ENCODE measurements around the gene SPATA24.
"Not testable (repeated sequence)": the region's sequence is repeated elsewhere in the genome, so short reads cannot be mapped to it uniquely, and the experiment has no call there.

SPATA24 gene

DNA sequence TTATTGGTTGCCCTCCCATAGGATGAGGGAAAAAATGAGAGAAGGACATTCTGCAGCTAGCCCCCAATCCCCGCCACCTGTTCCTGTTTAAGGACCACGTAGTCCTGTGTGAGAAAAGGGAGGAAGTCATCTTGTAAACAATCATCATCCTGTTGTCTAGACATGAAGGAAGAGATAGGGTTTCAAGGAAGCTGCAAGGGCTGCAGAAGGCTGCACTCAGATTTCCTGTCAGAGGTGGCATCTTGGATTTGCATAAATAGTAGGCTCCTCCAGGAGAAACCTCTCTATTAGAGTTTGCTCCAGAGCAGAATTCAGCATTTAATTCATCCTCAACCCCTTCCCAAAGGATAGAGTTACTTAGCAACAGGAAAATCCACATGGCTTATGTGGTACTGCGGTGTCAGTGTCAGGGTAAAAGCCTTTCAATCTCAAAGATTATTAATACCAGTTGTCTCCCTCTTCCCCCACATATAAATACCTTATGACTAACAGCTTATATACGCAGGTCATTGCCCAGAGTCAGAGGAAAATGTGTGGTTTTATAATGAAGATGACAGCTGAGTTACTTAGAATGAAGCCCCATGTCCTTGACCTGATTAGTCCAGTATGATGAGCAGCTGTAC is 40.1 kb upstream of the SPATA24 start:
- no peak overlapping the region for H4K5ac ChIP-seq (ENCODE audit: low read length)
- no peak overlapping the region for H3K56ac ChIP-seq (ENCODE audit: low read length)
- no peaks in the 10 kb centered on the region for H3K27me3 ChIP-seq (ENCODE audit: insufficient read depth, low read length, poor library complexity)
- H3K4me3 ChIP-seq (ENCODE audit: low read length), result no peak overlapping the region
- no peak overlapping the region for H2BK15ac ChIP-seq (replicated peaks; ENCODE audit: low read depth)
- H2AK5ac ChIP-seq (ENCODE audit: low read length), result no peak overlapping the region
- no peaks in the 10 kb centered on the region for H3K79me2 ChIP-seq (ENCODE audit: control insufficient read depth, insufficient read depth, low read length)
- DNase-seq, result peak; percentile 51
- H3K36me3 ChIP-seq (ENCODE audit: control insufficient read depth, insufficient read depth, low read length), result no peaks in the 10 kb centered on the region
- H4K8ac ChIP-seq (ENCODE audit: low read depth, low read length), result no peak overlapping the region
- H3K4me2 ChIP-seq (ENCODE audit: low read length), result no peak overlapping the region
- no CpG with 5 or more reads among the region's 4 CpGs for WGBS (ENCODE audit: extremely low coverage, insufficient coverage, low lambda C conversion rate)
- no peak overlapping the region for H2BK120ac ChIP-seq (ENCODE audit: low read depth, low read length)
- no peak overlapping the region for H3K4ac ChIP-seq (ENCODE audit: low read depth, low read length)
- no peaks in the 10 kb centered on the region for H3K4me1 ChIP-seq (ENCODE audit: control insufficient read depth, low read depth, low read length)
- H3K9ac ChIP-seq (ENCODE audit: low read length), result no peak overlapping the region
- no peak overlapping the region for H3K27ac ChIP-seq (ENCODE audit: low read depth, low read length)
- H2BK5ac ChIP-seq (ENCODE audit: low read length), result no peak overlapping the region
- H3K18ac ChIP-seq (ENCODE audit: low read length), result no peak overlapping the region
- H3K23ac ChIP-seq (ENCODE audit: low read length), result no peak overlapping the region
- H3K79me1 ChIP-seq (ENCODE audit: low read length), result no peaks in the 10 kb centered on the region

DNA sequence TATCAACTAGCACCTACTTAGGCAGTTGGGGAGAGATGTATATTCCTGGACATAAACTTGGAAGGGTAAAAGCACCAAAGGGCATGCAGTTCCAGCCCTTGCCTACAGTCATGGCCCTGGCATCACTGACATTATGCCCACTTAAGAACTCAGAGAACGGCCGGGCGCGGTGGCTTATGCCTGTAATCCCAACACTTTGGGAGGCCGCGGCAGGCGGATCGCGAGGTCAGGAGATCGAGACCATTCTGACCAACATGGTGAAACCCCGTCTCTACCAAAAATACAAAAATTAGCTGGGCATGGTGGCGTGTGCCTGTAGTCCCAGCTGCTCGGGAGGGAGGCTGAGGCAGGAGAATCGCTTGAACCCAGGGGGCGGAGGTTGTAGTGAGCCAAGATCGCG is 36.5 kb upstream of the SPATA24 start:
- H2BK15ac ChIP-seq (replicated peaks; ENCODE audit: low read depth); H3K4me1 ChIP-seq (ENCODE audit: control insufficient read depth, low read depth, low read length); H4K5ac ChIP-seq (ENCODE audit: low read length); H3K79me2 ChIP-seq (ENCODE audit: control insufficient read depth, insufficient read depth, low read length); H3K27ac ChIP-seq (ENCODE audit: low read depth, low read length); H2BK120ac ChIP-seq (ENCODE audit: low read depth, low read length); H3K4me3 ChIP-seq (ENCODE audit: low read length); H2BK5ac ChIP-seq (ENCODE audit: low read length); DNase-seq; H3K9ac ChIP-seq (ENCODE audit: low read length); H3K79me1 ChIP-seq (ENCODE audit: low read length); H3K4ac ChIP-seq (ENCODE audit: low read depth, low read length); H3K4me2 ChIP-seq (ENCODE audit: low read length); H3K36me3 ChIP-seq (ENCODE audit: control insufficient read depth, insufficient read depth, low read length); H4K8ac ChIP-seq (ENCODE audit: low read depth, low read length); H2AK5ac ChIP-seq (ENCODE audit: low read length); H3K27me3 ChIP-seq (ENCODE audit: insufficient read depth, low read length, poor library complexity); H3K56ac ChIP-seq (ENCODE audit: low read length); H3K18ac ChIP-seq (ENCODE audit: low read length); H3K23ac ChIP-seq (ENCODE audit: low read length): not testable (repeated sequence)
- WGBS (ENCODE audit: extremely low coverage, insufficient coverage, low lambda C conversion rate), result no CpG with 5 or more reads among the region's 17 CpGs

DNA sequence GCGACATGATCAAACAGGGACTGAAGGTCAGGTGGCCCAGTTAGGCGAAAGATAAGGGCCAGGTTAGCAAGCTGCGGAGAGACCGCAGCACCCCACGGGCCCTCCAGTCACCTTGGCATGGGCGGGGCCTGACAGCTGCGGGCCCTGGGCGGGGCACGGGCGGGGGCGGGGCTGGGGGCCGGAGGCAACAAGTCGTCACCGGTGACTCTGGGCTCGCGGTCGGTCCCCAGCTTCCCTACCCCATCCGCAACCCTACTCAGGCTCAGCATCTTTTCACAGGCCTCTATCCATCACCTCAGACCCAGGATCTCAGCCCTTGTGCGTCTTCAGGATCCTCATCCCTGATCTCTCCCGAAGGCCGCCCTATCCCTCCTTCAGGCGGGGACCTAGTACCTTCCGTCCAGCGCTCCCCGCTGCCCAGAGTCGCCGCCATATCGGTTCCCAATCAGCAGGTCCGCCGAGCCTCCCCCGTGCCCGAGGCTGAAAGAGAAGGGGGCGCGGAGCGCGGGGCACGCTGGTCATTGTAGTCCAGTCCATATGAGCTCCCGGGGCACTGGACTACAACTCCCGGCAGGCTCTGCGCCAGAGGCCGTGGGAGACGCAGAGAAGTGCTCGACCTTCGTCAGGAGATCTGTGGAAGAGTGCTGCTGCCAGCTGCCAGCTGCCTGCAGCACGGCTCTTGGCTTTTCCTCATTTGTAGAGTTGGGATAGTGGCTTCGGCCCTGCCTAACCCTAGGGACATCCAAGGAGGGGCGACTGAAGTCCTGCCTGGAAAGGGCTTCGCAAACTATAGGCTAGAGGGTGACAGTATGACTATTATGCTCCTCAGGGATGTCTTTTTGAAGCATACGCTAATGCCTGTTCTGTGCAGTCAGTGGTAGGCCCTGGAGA is 35.4 kb upstream of the SPATA24 start, which contains the start of gene DNAJC18:
DNAJC18 (minus strand) TSS at position 513 of the 891 bp plus-strand sequence; CDS start at position 433, 80 bp downstream.
- peak within 1 kb of the TSS; percentile 26 for H2BK5ac ChIP-seq (ENCODE audit: low read length)
- WGBS (ENCODE audit: extremely low coverage, insufficient coverage, low lambda C conversion rate), result no CpG with 5 or more reads among the region's 49 CpGs

DNA sequence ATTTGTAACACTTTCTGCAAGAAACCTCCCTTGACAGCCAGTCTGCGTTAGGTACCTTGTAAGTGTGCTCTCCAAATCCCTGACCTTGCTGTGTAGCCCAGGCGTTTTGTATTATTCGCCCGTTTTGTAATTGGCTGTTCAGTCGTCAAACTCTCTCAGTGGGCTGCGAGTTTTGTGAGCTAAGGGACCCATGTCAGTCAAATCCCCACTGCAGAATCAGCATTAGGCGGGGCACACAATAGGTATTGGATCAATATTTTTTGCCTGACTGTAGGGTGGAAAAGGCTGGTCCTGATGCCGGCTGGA is 34.8 kb upstream of the SPATA24 start:
- Histone ChIP-seq H3K4me1 (ENCODE audit: control insufficient read depth, low read depth, low read length) (no peaks in the 10 kb centered on the region), H3K79me1 (ENCODE audit: low read length) (no peaks in the 10 kb centered on the region), H3K56ac (ENCODE audit: low read length) (peak overlapping the region; percentile 28), H3K4me3 (ENCODE audit: low read length) (peak overlapping the region; percentile 0), H3K23ac (ENCODE audit: low read length) (no peak overlapping the region), H3K18ac (ENCODE audit: low read length) (no peak overlapping the region), H2BK5ac (ENCODE audit: low read length) (no peak overlapping the region), H3K27ac (ENCODE audit: low read depth, low read length) (no peak overlapping the region), H3K27me3 (ENCODE audit: insufficient read depth, low read length, poor library complexity) (no peaks in the 10 kb centered on the region), H4K5ac (ENCODE audit: low read length) (no peak overlapping the region), H2BK120ac (ENCODE audit: low read depth, low read length) (no peak overlapping the region), H2AK5ac (ENCODE audit: low read length) (no peak overlapping the region), H3K36me3 (ENCODE audit: control insufficient read depth, insufficient read depth, low read length) (no peaks in the 10 kb centered on the region), H3K4me2 (ENCODE audit: low read length) (peak overlapping the region; percentile 9), H3K4ac (ENCODE audit: low read depth, low read length) (no peak overlapping the region), H4K8ac (ENCODE audit: low read depth, low read length) (no peak overlapping the region), H3K9ac (ENCODE audit: low read length) (peak overlapping the region; percentile 30), H3K79me2 (ENCODE audit: control insufficient read depth, insufficient read depth, low read length) (no peaks in the 10 kb centered on the region), H2BK15ac (replicated peaks; ENCODE audit: low read depth) (no peak overlapping the region)
- no CpG with 5 or more reads among the region's 8 CpGs for WGBS (ENCODE audit: extremely low coverage, insufficient coverage, low lambda C conversion rate)
- DNase-seq, result no peak

More for the DNA sequence above, 35.4 kb upstream of the SPATA24 start, which contains the start of gene DNAJC18:
- Histone ChIP-seq H3K27me3 (ENCODE audit: insufficient read depth, low read length, poor library complexity) (no peaks in the 10 kb centered on the region), H4K5ac (ENCODE audit: low read length) (no peak within 1 kb of the TSS), H3K79me2 (ENCODE audit: control insufficient read depth, insufficient read depth, low read length) (no peaks in the 10 kb centered on the region), H3K79me1 (ENCODE audit: low read length) (no peaks in the 10 kb centered on the region), H3K27ac (ENCODE audit: low read depth, low read length) (peak within 1 kb of the TSS; percentile 79), H3K36me3 (ENCODE audit: control insufficient read depth, insufficient read depth, low read length) (no peaks in the 10 kb centered on the region), H4K8ac (ENCODE audit: low read depth, low read length) (no peak within 1 kb of the TSS), H3K9ac (ENCODE audit: low read length) (peak within 1 kb of the TSS; percentile 88), H3K4me2 (ENCODE audit: low read length) (peak within 1 kb of the TSS; percentile 77), H2BK15ac (replicated peaks; ENCODE audit: low read depth) (no peak within 1 kb of the TSS), H2AK5ac (ENCODE audit: low read length) (no peak within 1 kb of the TSS), H3K56ac (ENCODE audit: low read length) (peak within 1 kb of the TSS; percentile 96), H3K4me3 (ENCODE audit: low read length) (peak within 1 kb of the TSS; percentile 83), H3K18ac (ENCODE audit: low read length) (peak within 1 kb of the TSS; percentile 77), H3K4ac (ENCODE audit: low read depth, low read length) (no peak within 1 kb of the TSS), H3K4me1 (ENCODE audit: control insufficient read depth, low read depth, low read length) (no peaks in the 10 kb centered on the region), H2BK120ac (ENCODE audit: low read depth, low read length) (no peak within 1 kb of the TSS), H3K23ac (ENCODE audit: low read length) (peak within 1 kb of the TSS; percentile 66)
- peak; percentile 96 for DNase-seq

DNA sequence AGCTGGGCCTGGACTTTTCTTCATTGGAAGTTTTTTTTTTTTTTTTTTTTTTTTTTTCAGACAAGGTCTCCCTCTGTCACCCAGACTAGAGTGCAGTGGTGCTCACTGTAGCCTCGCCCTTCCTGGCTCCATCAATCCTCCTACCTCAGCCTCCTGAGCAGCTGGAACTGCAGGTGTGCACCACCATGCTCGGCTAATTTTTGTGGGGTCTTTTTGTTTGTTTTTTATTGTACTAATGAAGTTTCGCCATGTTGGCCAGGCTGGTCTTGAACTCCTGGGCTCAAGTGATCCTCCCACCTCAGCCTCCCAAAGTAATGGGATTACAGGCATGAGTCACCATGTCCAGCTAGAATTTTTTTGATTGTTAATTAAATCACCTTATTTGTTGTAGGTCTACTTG is 31.8 kb upstream of the SPATA24 start:
- Histone ChIP-seq H2BK5ac (ENCODE audit: low read length) (no peak overlapping the region), H3K79me1 (ENCODE audit: low read length) (no peaks in the 10 kb centered on the region), H3K4ac (ENCODE audit: low read depth, low read length) (no peak overlapping the region), H3K9ac (ENCODE audit: low read length) (no peak overlapping the region), H3K27me3 (ENCODE audit: insufficient read depth, low read length, poor library complexity) (no peaks in the 10 kb centered on the region), H3K4me1 (ENCODE audit: control insufficient read depth, low read depth, low read length) (no peaks in the 10 kb centered on the region), H2BK120ac (ENCODE audit: low read depth, low read length) (no peak overlapping the region), H4K5ac (ENCODE audit: low read length) (no peak overlapping the region), H2BK15ac (replicated peaks; ENCODE audit: low read depth) (no peak overlapping the region), H3K36me3 (ENCODE audit: control insufficient read depth, insufficient read depth, low read length) (no peaks in the 10 kb centered on the region), H3K4me3 (ENCODE audit: low read length) (no peak overlapping the region), H3K23ac (ENCODE audit: low read length) (no peak overlapping the region), H2AK5ac (ENCODE audit: low read length) (no peak overlapping the region), H3K18ac (ENCODE audit: low read length) (no peak overlapping the region), H3K79me2 (ENCODE audit: control insufficient read depth, insufficient read depth, low read length) (no peaks in the 10 kb centered on the region), H3K4me2 (ENCODE audit: low read length) (no peak overlapping the region), H3K56ac (ENCODE audit: low read length) (no peak overlapping the region), H3K27ac (ENCODE audit: low read depth, low read length) (no peak overlapping the region), H4K8ac (ENCODE audit: low read depth, low read length) (no peak overlapping the region)
- WGBS (ENCODE audit: extremely low coverage, insufficient coverage, low lambda C conversion rate), result no CpG with 5 or more reads among the region's 3 CpGs
- no peak for DNase-seq

Measured in mesendoderm (in vitro differentiated cells).